NCI-H2196 (cell line): ENCODE measurements around the gene TRIM32.
"Not testable (repeated sequence)": the region's sequence is repeated elsewhere in the genome, so short reads cannot be mapped to it uniquely, and the experiment has no call there.

ENCODE experiments used
- DNase-seq: peaks from one replicate; lab custom pipeline; 2025; ENCODE audit not compliant: unreplicated experiment; lab: John Stamatoyannopoulos, UW

The TRIM32 gene

GRCh38 chr9:116674210-116674980 is 12.7 kb upstream of the TRIM32 start:
- DNase-seq, result no peak

DNA sequence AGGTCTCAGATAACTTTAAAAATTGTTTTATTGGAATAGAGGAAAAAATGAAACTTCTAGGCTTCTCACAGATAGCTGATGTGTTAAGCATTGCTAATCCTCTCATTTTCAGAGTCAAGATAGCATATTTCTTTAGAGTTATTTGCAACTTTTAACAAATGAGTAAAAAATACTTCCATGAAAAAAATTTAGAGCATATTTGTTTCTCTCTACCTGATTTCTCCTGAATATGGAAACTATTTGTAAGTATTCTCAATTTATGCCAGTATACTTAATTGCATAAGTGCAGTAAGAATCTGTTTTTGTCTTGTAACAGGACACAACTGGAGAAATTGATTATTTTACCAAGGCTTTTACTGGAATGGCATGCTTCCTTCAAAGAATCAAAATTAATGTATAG is 3.6 kb upstream of the TRIM32 start:
- DNase-seq, result no peak

- DNase-seq, result no peak
Observed at GRCh38 chr9:116685166-116685565, 1.9 kb upstream of the TRIM32 start.

DNA sequence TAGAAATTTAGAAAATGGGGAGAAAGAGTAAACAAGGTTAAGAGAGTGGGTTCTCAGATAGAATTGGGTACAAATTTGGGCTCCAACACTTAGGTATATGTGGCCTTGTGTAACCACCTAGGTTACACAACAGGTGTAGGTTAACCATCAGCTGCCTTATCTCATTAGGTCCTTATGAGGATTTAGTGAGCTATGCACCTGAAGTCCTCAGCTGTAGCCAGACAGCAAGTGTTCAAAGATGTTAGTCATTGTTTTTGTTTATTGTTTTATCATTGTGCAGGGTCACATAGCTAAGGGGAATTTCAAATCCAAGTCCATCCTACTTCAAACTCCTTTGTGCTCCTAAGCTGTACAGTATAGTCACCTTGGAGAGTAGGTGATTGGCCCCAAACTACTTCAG is 970 bp upstream of the TRIM32 start:
- no peak for DNase-seq

- DNase-seq, result no peak
Observed at GRCh38 chr9:116686693-116687073, 422 bp upstream of the TRIM32 start.

GRCh38 chr9:116687754-116688135 is 640 bp downstream of the TRIM32 start:
- no peak for DNase-seq

DNA sequence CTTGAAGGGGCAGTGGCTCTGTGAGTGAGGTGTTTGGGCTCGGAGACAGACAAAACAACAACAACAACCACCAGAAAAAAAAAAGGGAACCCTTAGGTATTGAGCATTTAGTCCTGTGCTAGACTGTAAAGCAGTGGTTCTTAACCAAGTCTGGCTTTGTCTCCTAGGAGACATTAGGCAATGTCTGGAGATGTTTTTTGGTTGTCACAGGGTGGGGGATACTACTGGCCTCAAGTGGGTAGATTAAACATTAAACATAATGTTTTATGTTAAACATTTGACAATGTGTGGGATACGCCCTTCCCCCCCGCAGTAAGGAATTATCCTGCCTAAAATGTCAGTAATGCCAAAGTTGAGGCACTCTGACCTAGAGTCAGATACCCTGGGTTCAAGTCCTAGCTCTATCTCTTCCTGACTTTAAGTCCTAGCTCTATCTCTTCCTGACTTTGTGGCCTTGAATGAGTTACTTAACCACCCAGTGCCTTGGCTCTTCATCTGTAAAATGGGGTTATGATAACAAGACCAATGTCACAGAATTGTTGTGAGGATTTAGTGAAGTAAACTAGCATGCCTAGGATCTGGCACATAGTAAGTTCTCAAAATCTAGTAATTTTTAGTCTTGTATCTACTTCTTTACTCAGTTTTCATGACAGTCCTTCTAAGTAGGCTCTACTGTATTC is 1.8 kb downstream of the TRIM32 start:
- DNase-seq, result no peak

GRCh38 chr9:116689486-116690032 is 2.5 kb downstream of the TRIM32 start:
- DNase-seq, result no peak

GRCh38 chr9:116690805-116691204 is 3.7 kb downstream of the TRIM32 start:
- DNase-seq, result not testable (repeated sequence)

DNA sequence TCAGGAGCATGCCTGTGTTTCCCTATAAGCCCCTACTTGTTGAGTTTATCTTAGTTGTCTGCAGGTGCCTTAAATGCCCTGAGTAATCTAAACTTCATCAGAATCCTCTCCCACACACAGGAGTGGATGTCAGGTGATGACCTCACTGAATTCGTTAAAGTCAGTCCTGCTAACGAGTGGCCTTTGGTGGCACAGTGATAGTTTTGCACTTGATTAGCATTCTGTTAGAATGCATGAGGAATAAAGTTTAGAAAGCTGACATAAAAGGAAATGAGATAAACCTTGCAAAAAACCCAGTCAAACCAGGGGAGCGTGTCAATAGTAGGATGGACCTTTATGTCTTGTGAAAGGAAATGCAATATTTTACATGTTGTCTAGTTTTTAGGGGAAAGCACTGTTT is 4.5 kb downstream of the TRIM32 start:
- no peak for DNase-seq

- DNase-seq, result no peak
Observed at GRCh38 chr9:116692616-116693015, 5.5 kb downstream of the TRIM32 start.

DNA sequence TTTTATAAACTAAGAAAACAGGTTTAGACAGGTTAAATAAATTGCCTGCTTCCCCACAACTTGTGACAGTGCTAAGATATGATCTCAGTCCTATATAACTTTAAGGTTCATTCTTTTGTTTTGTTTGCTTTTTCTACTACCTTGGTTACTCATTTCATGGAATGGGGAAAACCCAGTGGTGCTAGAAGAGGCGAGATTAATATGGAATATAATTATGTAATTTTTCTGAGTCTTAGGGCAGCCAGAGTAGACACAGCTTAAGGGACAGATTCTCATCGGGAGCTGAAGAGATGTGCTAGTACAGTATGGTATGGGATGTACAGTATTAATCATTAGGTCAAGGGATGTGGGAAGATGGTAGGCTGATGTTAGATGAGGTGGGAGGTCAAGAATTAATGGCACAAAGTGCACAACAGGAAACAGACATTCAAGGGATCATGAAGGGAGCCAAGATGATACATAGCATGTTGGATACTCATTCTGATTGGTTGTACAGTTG is 6.2 kb downstream of the TRIM32 start:
- DNase-seq, result no peak

GRCh38 chr9:116694785-116695291 is 7.7 kb downstream of the TRIM32 start:
- DNase-seq, result no peak

DNA sequence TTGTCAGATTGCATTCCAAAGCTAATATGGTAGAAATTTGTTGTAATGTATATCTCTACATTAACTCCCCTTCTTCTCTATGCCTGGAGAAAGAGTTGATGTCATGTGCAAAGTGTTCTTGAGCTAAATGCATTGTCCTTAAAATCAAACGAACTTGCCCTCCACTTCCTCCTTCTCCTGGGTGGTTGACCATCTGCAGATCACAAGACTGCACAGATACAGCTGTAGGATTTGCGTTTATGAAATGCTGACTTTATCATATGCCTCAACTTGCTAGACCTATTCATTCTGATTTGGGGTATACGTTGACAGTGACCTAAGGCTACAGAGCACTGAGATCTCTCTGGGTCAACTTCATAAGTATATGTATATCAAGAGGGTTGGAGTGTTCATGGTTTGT is 8.3 kb downstream of the TRIM32 start:
- no peak for DNase-seq

DNA sequence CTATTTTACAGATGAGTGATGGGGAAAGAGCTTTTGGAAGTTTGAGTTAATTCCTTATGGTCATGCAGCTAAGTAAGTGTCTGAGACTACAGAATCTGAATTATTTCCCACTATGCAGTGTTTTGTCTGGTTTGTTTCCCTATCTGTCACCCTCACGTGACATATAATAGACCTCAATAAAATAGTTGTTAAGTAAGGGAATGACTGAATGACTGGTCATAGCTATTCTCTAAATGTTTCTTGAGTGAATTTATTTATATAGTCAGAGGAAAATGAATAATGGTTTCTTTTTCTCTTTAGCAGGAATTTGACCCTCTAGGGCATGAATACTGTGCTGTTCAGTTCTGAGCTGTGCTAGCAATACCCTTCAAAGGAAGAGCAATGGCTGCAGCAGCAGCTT is 10.3 kb downstream of the TRIM32 start:
- no peak for DNase-seq

- no peak for DNase-seq
Observed at GRCh38 chr9:116697887-116698286, 10.8 kb downstream of the TRIM32 start.

GRCh38 chr9:116700279-116700678 is 13.2 kb downstream of the TRIM32 start:
- DNase-seq, result no peak

DNA sequence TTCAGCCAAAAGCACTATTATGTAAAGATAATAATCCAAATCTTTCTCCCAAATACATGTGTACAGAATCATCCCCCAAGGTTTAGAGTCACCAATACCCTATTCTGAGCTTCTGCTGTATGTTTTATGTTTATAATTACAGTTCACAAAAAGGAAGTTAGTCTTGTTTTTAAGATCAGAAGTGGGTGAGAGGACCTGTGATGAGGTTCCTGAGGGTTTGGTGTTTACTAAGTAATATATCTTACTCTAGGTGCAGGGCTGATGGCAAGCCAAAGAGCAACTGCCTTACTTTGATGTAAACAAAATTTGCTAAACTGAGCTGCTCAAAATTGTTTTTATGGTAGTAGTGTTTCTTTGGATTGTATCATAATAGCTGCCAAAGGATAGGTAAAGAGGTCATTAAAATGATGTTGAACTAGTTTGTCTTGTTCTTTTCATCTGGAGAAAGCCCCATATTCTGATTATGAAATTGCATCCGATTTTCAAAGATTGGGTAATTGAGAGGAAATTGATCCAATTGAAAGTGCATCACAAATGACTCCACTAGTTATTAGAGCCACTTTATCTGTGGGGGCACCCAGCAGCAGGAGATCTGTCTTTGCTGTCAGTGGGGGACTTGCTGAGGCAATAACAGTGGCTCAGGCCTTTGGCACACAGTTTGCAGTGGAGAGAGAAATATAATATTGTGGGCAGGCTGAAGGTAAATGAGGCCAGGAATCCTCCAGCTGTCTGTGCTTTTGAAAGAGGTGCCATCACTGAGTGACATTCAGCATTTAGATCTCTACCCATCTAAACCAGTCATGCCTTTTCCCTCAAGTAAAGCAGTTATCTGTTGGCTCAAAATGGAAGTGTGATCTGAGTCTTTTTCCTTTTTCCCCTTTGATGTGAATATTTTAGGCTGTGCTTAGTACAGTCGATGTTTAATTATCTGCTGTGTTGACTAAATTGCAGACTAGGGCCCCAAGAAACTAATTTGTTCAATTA is 14.1 kb downstream of the TRIM32 start:
- peak; percentile 41 for DNase-seq

DNA sequence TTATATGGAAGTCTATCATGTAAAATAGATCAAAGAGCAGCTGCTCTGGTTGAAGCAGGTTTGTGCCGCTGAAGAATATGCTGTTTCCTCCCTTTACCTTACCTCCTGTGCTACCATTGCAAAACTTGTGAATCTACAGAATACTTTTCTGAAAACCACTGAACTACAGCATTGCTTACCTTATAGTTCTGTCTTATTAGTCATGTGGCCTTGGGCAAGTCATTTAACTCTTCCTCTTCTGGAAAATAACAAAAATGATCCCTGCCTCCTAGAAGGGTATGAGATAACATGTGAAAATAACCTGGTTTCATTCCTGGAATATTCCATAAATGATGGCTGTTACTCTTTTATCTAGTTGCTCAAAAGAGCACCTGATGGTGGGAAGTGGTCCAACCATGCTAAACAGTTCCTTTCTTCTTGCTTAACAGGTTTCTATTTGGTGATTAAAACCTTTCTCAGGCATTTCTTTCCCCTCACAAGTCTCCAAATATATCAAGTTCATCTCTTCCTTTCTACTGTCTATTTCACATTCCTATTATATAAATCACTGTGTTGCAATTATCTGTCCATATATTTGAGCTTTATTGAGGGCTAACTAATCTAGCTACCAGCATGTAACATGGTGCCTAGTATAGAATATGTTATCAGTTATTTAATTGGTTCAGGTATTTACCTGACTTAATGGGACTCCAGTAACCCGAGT is 15.0 kb downstream of the TRIM32 start:
- no peak for DNase-seq

GRCh38 chr9:116703634-116704033 is 16.5 kb downstream of the TRIM32 start:
- DNase-seq, result no peak
